ENCODE data around the gene PLXNB2.
A peak's percentile ranks its signal among the peaks of the same experiment; 100 is the strongest.

The PLXNB2 gene

GRCh38 chr22:50257451-50258360, 49.7 kb downstream of the PLXNB2 start:
- H3K27me3 Mint-ChIP-seq (ENCODE audit: low read depth, poor library complexity) = no peaks in the 10 kb centered on the region
- no peaks in the 10 kb centered on the region for H3K36me3 Mint-ChIP-seq (ENCODE audit: low read depth)
- no peak overlapping the region for H3K27ac Mint-ChIP-seq
- no peak for TF ChIP-seq CTCF (IDR thresholded peaks at IDR 0.05)
- DNase-seq = peak; percentile 54
- H3K4me3 Mint-ChIP-seq = peak overlapping the region; percentile 32
- H3K4me1 Mint-ChIP-seq = peaks cover 29% of the 10 kb centered on the region
- H3K9me3 Mint-ChIP-seq = no peaks in the 10 kb centered on the region

GRCh38 chr22:50257041-50257440, 50.4 kb downstream of the PLXNB2 start:
- Mint-ChIP-seq H3K27me3 (ENCODE audit: low read depth, poor library complexity) (no peaks in the 10 kb centered on the region), H3K4me1 (peaks cover 23% of the 10 kb centered on the region), H3K4me3 (peak overlapping the region; percentile 32), H3K36me3 (ENCODE audit: low read depth) (no peaks in the 10 kb centered on the region), H3K27ac (no peak overlapping the region), H3K9me3 (no peaks in the 10 kb centered on the region)
- no peak for TF ChIP-seq CTCF (IDR thresholded peaks at IDR 0.05)
- no peak for DNase-seq

GRCh38 chr22:50256258-50256862, 51.1 kb downstream of the PLXNB2 start:
- H3K4me3 Mint-ChIP-seq = no peak overlapping the region
- no peak for TF ChIP-seq CTCF (IDR thresholded peaks at IDR 0.05)
- H3K9me3 Mint-ChIP-seq = no peaks in the 10 kb centered on the region
- no peak overlapping the region for H3K27ac Mint-ChIP-seq
- DNase-seq = no peak
- H3K36me3 Mint-ChIP-seq (ENCODE audit: low read depth) = no peaks in the 10 kb centered on the region
- H3K27me3 Mint-ChIP-seq (ENCODE audit: low read depth, poor library complexity) = no peaks in the 10 kb centered on the region
- peaks cover 21% of the 10 kb centered on the region for H3K4me1 Mint-ChIP-seq

GRCh38 chr22:50255607-50256006, 51.8 kb downstream of the PLXNB2 start:
- Mint-ChIP-seq H3K9me3 (no peaks in the 10 kb centered on the region), H3K4me3 (no peak overlapping the region), H3K4me1 (peaks cover 21% of the 10 kb centered on the region), H3K27ac (no peak overlapping the region), H3K27me3 (ENCODE audit: low read depth, poor library complexity) (no peaks in the 10 kb centered on the region), H3K36me3 (ENCODE audit: low read depth) (no peaks in the 10 kb centered on the region)
- no peak for DNase-seq
- no peak for TF ChIP-seq CTCF (IDR thresholded peaks at IDR 0.05)

- Mint-ChIP-seq H3K4me1 (peaks cover 25% of the 10 kb centered on the region), H3K27ac (no peak overlapping the region), H3K36me3 (ENCODE audit: low read depth) (no peaks in the 10 kb centered on the region), H3K27me3 (ENCODE audit: low read depth, poor library complexity) (no peaks in the 10 kb centered on the region), H3K9me3 (no peaks in the 10 kb centered on the region), H3K4me3 (no peak overlapping the region)
- DNase-seq = no peak
- TF ChIP-seq CTCF (IDR thresholded peaks at IDR 0.05) = no peak
Measured at GRCh38 chr22:50255099-50255498, 52.3 kb downstream of the PLXNB2 start.
